CD4-positive, alpha-beta memory T cell (primary cell): ENCODE measurements around the gene ARMCX4. TPM values are rescaled to one million over a fixed set of nuclear protein-coding genes. Genes with fewer than 3 reads are reported as not detected.
A peak's percentile ranks its signal among the peaks of the same experiment; 100 is the strongest.

Source experiments
- CTCF ChIA-PET: fragments of 350-600 bp; sonication (Branson Sonifier 250); formaldehyde crosslinking; loops from one replicate; lab custom pipeline; 2021; ENCODE audit warnings: inconsistent platforms; ENCODE audit not compliant: partially characterized antibody; lab: Charles Lee
- POLR2A ChIA-PET: fragments of 350-600 bp; sonication (Branson Sonifier 250); formaldehyde crosslinking; loops from one replicate; lab custom pipeline; 2021; ENCODE audit not compliant: partially characterized antibody; lab: Charles Lee
- DNase-seq, 5 donors: peaks; one replicate each; pipeline versions ENCODE4 v3.0.0 to v3.0.0-alpha.2; 2020 to 2022; ENCODE audit warnings: mixed read lengths in 1 of 5
- H3K27ac ChIP-seq: one replicate; pipeline ENCODE4 v1.7.0; 2013; ENCODE audit warnings: low read depth, low read length
- H3K27me3 ChIP-seq: 2 replicates; pipeline ENCODE4 v1.7.0; 2013; ENCODE audit warnings: mild to moderate bottlenecking, low read length, moderate library complexity; ENCODE audit not compliant: insufficient read depth
- H3K36me3 ChIP-seq: 2 replicates; pipeline ENCODE4 v1.7.0; 2013; ENCODE audit warnings: mild to moderate bottlenecking, low read length, moderate library complexity; ENCODE audit not compliant: insufficient read depth
- H3K4me1 ChIP-seq: 2 replicates; pipeline ENCODE4 v1.7.0; 2013; ENCODE audit warnings: mild to moderate bottlenecking, low read length, moderate library complexity; ENCODE audit not compliant: insufficient read depth
- H3K4me3 ChIP-seq, 2 donors: one replicate each; pipeline ENCODE4 v1.7.0; 2013; ENCODE audit warnings: low read length in 2 of 2, mild to moderate bottlenecking in 1 of 2
- H3K9me3 ChIP-seq, 2 donors: one replicate each; pipeline ENCODE4 v1.7.0; 2013; ENCODE audit warnings: low read length in 2 of 2, control low read depth in 1 of 2; ENCODE audit not compliant: control insufficient read depth in 1 of 2
- H3K27ac Mint-ChIP-seq, 7 donors: one replicate each; pipeline ENCODE4 v1.8.0; 2020 to 2021; ENCODE audit warnings: mixed read lengths in 7 of 7, mild to moderate bottlenecking in 6 of 7, inconsistent platforms in 3 of 7, moderate library complexity in 3 of 7
- H3K27me3 Mint-ChIP-seq, 2 donors: one replicate each; pipeline ENCODE4 v1.8.0; 2020 to 2021; ENCODE audit warnings: mixed read lengths in 2 of 2
- H3K36me3 Mint-ChIP-seq, 2 donors: one replicate each; pipeline ENCODE4 v1.8.0; 2020 to 2021; ENCODE audit warnings: mixed read lengths in 2 of 2, inconsistent platforms in 1 of 2, mild to moderate bottlenecking in 1 of 2
- H3K4me1 Mint-ChIP-seq, 4 donors: one replicate each; pipeline ENCODE4 v1.8.0; 2020 to 2021; ENCODE audit warnings: mixed read lengths in 4 of 4, mild to moderate bottlenecking in 1 of 4
- H3K4me3 Mint-ChIP-seq, 8 donors: one replicate each; pipeline ENCODE4 v1.8.0; 2020 to 2021; ENCODE audit warnings: mixed read lengths in 8 of 8, mild to moderate bottlenecking in 7 of 8, moderate library complexity in 6 of 8, inconsistent platforms in 3 of 8
- H3K9me3 Mint-ChIP-seq, 8 donors: one replicate each; pipeline ENCODE4 v1.8.0; 2020 to 2021; ENCODE audit warnings: mixed read lengths in 8 of 8, mild to moderate bottlenecking in 5 of 8, inconsistent platforms in 3 of 8, moderate library complexity in 1 of 8
- intact Hi-C: fragments of 100-400 bp; cut with micrococcal nuclease; formaldehyde crosslinking; loops from one replicate; pipeline ENCODE4 v1.15.1; 2023
- polyA plus RNA-seq, 2 donors: library from polyadenylated mRNA; unstranded; fragments of 300-500 nt; fragmentation: Illumina TruSeq; gene quantifications; one replicate each; pipeline ENCODE4 v1.2.3, GENCODE V29; 2021
- total RNA-seq, 2 experiments: library from RNA; stranded (reverse); gene quantifications; one replicate each; pipeline ENCODE4 v1.2.3, GENCODE V29; 2021

ARMCX4 gene
- total RNA-seq (10 to 100 TPM; 13.1 to 13.3 TPM), polyA plus RNA-seq (1 to 10 TPM in 1 of 2 donors, not detected in 1; 2.4 TPM)

- Mint-ChIP-seq H3K27me3 (peaks cover 0 to 5% of the 10 kb centered on the region in 2 donors), H3K36me3 (peaks cover 0 to 7% of the 10 kb centered on the region in 2 donors), H3K4me3 (peak within 1 kb of the TSS; percentile 76 to 91 (median 84)), H3K27ac (peak within 1 kb of the TSS in 6 of 7 donors; percentile 82 to 91 (median 86)), H3K9me3 (no peaks in the 10 kb centered on the region), H3K4me1 (peaks cover 3 to 5% (median 4%) of the 10 kb centered on the region in 4 donors)
- H3K4me3 ChIP-seq, result peak within 1 kb of the TSS in 1 of 2 donors; percentile 31
- no peaks in the 10 kb centered on the region for H3K9me3 ChIP-seq
- ChIA-PET POLR2A (no interaction called here), CTCF (no interaction called here)
- no peaks in the 10 kb centered on the region for H3K27me3 ChIP-seq
- no peak within 1 kb of the TSS for H3K27ac ChIP-seq
- no peaks in the 10 kb centered on the region for H3K4me1 ChIP-seq
- no peaks in the 10 kb centered on the region for H3K36me3 ChIP-seq
- intact Hi-C loops, result no loop called here
- DNase-seq, result peak; percentile 5 to 51 (median 20)
Measured at GRCh38 chrX:101485212-101485949, at the start of gene ARMCX4. ARMCX4 (plus strand) TSS chrX:101485456; CDS start chrX:101488590, 3,134 bp downstream.

- ChIA-PET POLR2A (no interaction called here), CTCF (no interaction called here)
- Histone ChIP-seq H3K36me3 (no peaks in the 10 kb centered on the region), H3K4me3 (no peak overlapping the region), H3K9me3 (no peaks in the 10 kb centered on the region), H3K27ac (no peak overlapping the region), H3K4me1 (no peaks in the 10 kb centered on the region), H3K27me3 (no peaks in the 10 kb centered on the region)
- Mint-ChIP-seq H3K4me3 (no peak overlapping the region), H3K36me3 (peaks cover 37 to 44% of the 10 kb centered on the region in 2 donors), H3K27me3 (no peaks in the 10 kb centered on the region), H3K4me1 (peaks cover 0 to 4% (median 0%) of the 10 kb centered on the region in 4 donors), H3K27ac (no peak overlapping the region), H3K9me3 (no peaks in the 10 kb centered on the region)
- intact Hi-C loops, result no loop called here
- DNase-seq, result no peak
Measured at GRCh38 chrX:101442085-101442484, 43.2 kb upstream of the ARMCX4 start.

DNA sequence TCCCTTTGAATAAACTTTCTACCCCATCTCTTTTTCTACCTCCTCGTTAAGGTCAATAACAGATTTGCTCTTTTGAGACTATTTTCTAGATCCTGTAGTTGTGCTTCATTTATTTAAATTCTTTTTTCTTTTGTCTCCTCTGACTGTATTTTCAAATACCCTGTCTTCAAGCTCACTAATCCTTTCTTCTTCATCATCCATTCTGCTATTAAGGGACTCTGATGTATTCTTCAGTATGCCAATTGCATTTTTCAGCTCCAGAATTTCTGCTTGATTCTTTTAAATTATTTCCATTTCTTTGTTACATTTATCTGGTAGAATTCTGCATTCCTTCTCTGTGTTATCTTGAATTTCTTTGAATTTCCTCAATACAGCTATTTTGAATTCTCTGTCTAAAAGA, 36.0 kb upstream of the ARMCX4 start:
- Histone ChIP-seq H3K9me3 (no peaks in the 10 kb centered on the region), H3K4me3 (no peak overlapping the region), H3K4me1 (no peaks in the 10 kb centered on the region), H3K36me3 (no peaks in the 10 kb centered on the region), H3K27me3 (no peaks in the 10 kb centered on the region), H3K27ac (no peak overlapping the region)
- ChIA-PET CTCF (no interaction called here), POLR2A (no interaction called here)
- peaks cover 35 to 37% of the 10 kb centered on the region in 2 donors for H3K36me3 Mint-ChIP-seq
- no peak overlapping the region for H3K27ac Mint-ChIP-seq
- H3K4me3 Mint-ChIP-seq, result no peak overlapping the region
- peaks cover 0 to 7% (median 3%) of the 10 kb centered on the region in 8 donors for H3K9me3 Mint-ChIP-seq
- H3K4me1 Mint-ChIP-seq, result no peaks in the 10 kb centered on the region
- no peak for DNase-seq
- H3K27me3 Mint-ChIP-seq, result no peaks in the 10 kb centered on the region
- intact Hi-C loops, result no loop called here

DNA sequence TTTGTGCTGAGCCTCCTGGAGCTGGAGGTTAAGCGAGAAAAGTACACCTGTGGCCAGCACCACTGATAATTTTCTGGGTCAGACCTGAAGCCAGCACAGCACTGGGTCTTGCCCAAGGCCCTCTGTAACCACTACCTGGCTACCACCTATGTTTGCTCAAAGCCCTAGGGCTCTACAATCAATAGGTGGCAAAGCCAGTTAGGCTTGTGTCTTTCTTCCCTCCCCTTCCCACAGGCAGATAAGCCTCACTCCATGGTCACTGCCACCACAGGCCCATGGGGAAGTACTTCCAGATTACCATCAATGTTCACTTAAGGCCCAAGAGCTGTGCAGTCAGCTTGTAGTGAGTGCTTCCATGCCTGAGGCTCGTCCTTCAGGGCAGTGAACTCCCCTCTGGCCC, 35.2 kb upstream of the ARMCX4 start:
- intact Hi-C loops, result no loop called here
- no peak overlapping the region for H3K27ac Mint-ChIP-seq
- H3K9me3 Mint-ChIP-seq, result peaks cover 0 to 7% (median 3%) of the 10 kb centered on the region in 8 donors
- Histone ChIP-seq H3K27ac (no peak overlapping the region), H3K4me3 (no peak overlapping the region), H3K4me1 (no peaks in the 10 kb centered on the region), H3K36me3 (no peaks in the 10 kb centered on the region), H3K9me3 (no peaks in the 10 kb centered on the region), H3K27me3 (no peaks in the 10 kb centered on the region)
- H3K4me3 Mint-ChIP-seq, result peak overlapping the region in 1 of 8 donors; percentile 54
- H3K4me1 Mint-ChIP-seq, result no peaks in the 10 kb centered on the region
- ChIA-PET CTCF (no interaction called here), POLR2A (no interaction called here)
- H3K27me3 Mint-ChIP-seq, result no peaks in the 10 kb centered on the region
- no peak for DNase-seq
- H3K36me3 Mint-ChIP-seq, result peaks cover 34 to 39% of the 10 kb centered on the region in 2 donors

- Histone ChIP-seq H3K4me1 (no peaks in the 10 kb centered on the region), H3K9me3 (no peaks in the 10 kb centered on the region), H3K27ac (no peak overlapping the region), H3K4me3 (no peak overlapping the region), H3K27me3 (no peaks in the 10 kb centered on the region), H3K36me3 (no peaks in the 10 kb centered on the region)
- Mint-ChIP-seq H3K4me3 (no peak overlapping the region), H3K27ac (peak overlapping the region in 1 of 7 donors; percentile 52), H3K4me1 (no peaks in the 10 kb centered on the region), H3K36me3 (peaks cover 34 to 40% of the 10 kb centered on the region in 2 donors), H3K27me3 (no peaks in the 10 kb centered on the region), H3K9me3 (peaks cover 0 to 7% (median 3%) of the 10 kb centered on the region in 8 donors)
- ChIA-PET CTCF (no interaction called here), POLR2A (no interaction called here)
- no peak for DNase-seq
- intact Hi-C loops, result no loop called here
Measured at GRCh38 chrX:101450961-101451360, 34.3 kb upstream of the ARMCX4 start.

DNA sequence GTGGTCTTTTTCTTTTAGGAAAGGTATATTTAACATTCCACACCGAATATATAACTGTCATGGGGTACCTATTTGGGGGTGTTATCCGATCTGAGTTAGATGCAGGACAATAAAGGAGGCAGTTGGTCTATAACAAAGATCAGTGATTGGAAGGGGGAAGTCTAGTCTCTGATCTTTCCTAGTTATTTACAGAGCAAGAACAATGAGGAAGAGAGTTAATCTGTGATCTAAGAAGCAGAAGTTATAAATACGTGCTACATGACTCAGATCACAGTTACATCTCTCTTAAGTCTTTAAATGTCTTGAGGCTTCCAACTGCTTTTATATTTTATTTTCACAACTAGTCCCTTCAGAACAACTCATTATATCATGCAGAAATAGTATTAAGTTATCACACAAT, 33.2 kb upstream of the ARMCX4 start:
- Histone ChIP-seq H3K27me3 (no peaks in the 10 kb centered on the region), H3K27ac (no peak overlapping the region), H3K4me1 (no peaks in the 10 kb centered on the region), H3K9me3 (no peaks in the 10 kb centered on the region), H3K36me3 (no peaks in the 10 kb centered on the region), H3K4me3 (no peak overlapping the region)
- ChIA-PET CTCF (no interaction called here), POLR2A (no interaction called here)
- H3K27ac Mint-ChIP-seq, result no peak overlapping the region
- DNase-seq, result no peak
- no peaks in the 10 kb centered on the region for H3K27me3 Mint-ChIP-seq
- H3K36me3 Mint-ChIP-seq, result peaks cover 31 to 36% of the 10 kb centered on the region in 2 donors
- H3K9me3 Mint-ChIP-seq, result peaks cover 0 to 7% (median 3%) of the 10 kb centered on the region in 8 donors
- intact Hi-C loops, result no loop called here
- H3K4me3 Mint-ChIP-seq, result no peak overlapping the region
- H3K4me1 Mint-ChIP-seq, result no peaks in the 10 kb centered on the region

DNA sequence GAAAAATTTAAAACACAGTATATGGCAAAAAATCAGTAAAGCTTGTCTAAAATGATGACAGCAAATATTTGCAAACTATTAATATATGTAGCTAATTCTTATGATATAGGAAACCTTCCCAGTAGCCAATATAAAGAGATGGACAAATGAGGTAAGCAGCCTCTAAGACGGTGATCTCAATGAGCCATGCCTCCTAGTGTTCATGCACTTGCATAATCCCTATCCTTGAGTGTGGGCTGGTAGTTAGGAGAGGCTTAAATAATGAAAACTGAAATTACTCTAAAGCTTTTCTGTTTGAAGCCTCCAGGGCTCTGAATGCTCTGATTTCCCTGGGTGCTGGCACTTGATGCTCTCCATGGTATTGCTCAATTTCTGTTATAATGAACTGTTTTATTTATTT, 24.6 kb upstream of the ARMCX4 start:
- ChIA-PET POLR2A (no interaction called here), CTCF (interaction anchor here (1.2 kb wide), 1 partner anchor 46 kb away, joined by 3 read pairs; no protein-coding TSS in a partner anchor)
- H3K36me3 Mint-ChIP-seq, result peaks cover 11 to 12% of the 10 kb centered on the region in 2 donors
- no peak for DNase-seq
- no peak overlapping the region for H3K4me3 Mint-ChIP-seq
- no peaks in the 10 kb centered on the region for H3K4me1 Mint-ChIP-seq
- peaks cover 0 to under 1% (median 0%) of the 10 kb centered on the region in 8 donors for H3K9me3 Mint-ChIP-seq
- Histone ChIP-seq H3K9me3 (no peaks in the 10 kb centered on the region), H3K4me3 (no peak overlapping the region), H3K27ac (no peak overlapping the region), H3K4me1 (no peaks in the 10 kb centered on the region), H3K27me3 (no peaks in the 10 kb centered on the region), H3K36me3 (no peaks in the 10 kb centered on the region)
- no peak overlapping the region for H3K27ac Mint-ChIP-seq
- intact Hi-C loops, result no loop called here
- H3K27me3 Mint-ChIP-seq, result no peaks in the 10 kb centered on the region
